GM18951 (cell line): ENCODE results near the gene OR1S2.

Experiments
- POLR2A ChIP-seq: IDR thresholded peaks from 4 replicates; pipeline ENCODE4 v1.6.1; 2011; ENCODE audit warnings: mild to moderate bottlenecking; ENCODE audit not compliant: insufficient read length, insufficient read depth; ENCODE audit errors: extremely low read depth
- in situ Hi-C: fragments of 300-500 bp; cut with MboI; formaldehyde crosslinking; loops from one replicate; pipeline ENCODE4 v1.12.0; 2022; ENCODE audit warnings: low sequenced_read_pairs, mixed read lengths, inconsistent platforms; ENCODE audit not compliant: unreplicated experiment

Gene OR1S2

GRCh38 chr11:58177409-58178054 lies 26.4 kb downstream of the OR1S2 start:
- in situ Hi-C loops: no loop called here
- TF ChIP-seq POLR2A: no peak

GRCh38 chr11:58165504-58166106 lies 38.3 kb downstream of the OR1S2 start:
- TF ChIP-seq POLR2A: no peak
- in situ Hi-C loops: no loop called here

- in situ Hi-C loops: no loop called here
- no peak for TF ChIP-seq POLR2A
These were observed 39.0 kb downstream of the OR1S2 start for GRCh38 chr11:58164990-58165389.

GRCh38 chr11:58164389-58164788 lies 39.6 kb downstream of the OR1S2 start:
- no peak for TF ChIP-seq POLR2A
- in situ Hi-C loops: no loop called here
